GM12878 (cell line): Measurements from ENCODE around the gene CACNG5. TPM values are rescaled to one million over a fixed set of nuclear protein-coding genes. Genes with fewer than 3 reads are reported as not detected.

ENCODE experiments used
- ATAC-seq: fragments of 200-7000 bp; cut with Tn5 transposase; 3 replicates; pipeline ENCODE4 v1.9.1; 2020; ENCODE audit warnings: mild to moderate bottlenecking, moderate library complexity
- BruUV-seq: library from RNA; stranded (reverse); fragments of 400-500 nt; replicated peaks from 2 replicates; lab custom pipeline; 2021; lab: Mats Ljungman, UMichigan
- CTCF ChIA-PET: fragments of 300-600 bp; sonication (Branson Sonifier 250); formaldehyde crosslinking; extraction: SDS; loops from one replicate; lab custom pipeline; 2021; ENCODE audit warnings: inconsistent platforms; lab: Yijun Ruan, JAX
- POLR2A ChIA-PET: fragments of 350-600 bp; formaldehyde crosslinking; extraction: SDS; loops from one replicate; lab custom pipeline; 2021; ENCODE audit warnings: inconsistent platforms; lab: Charles Lee
- RAD21 ChIA-PET: fragments of 300-600 bp; sonication (Branson Sonifier 250); formaldehyde crosslinking; loops from one replicate; lab custom pipeline; 2023; ENCODE audit warnings: antibody characterized with exemption; ENCODE audit not compliant: unreplicated experiment; lab: Charles Lee
- SMC1A ChIA-PET: fragments of 300-600 bp; sonication (Branson Sonifier 250); formaldehyde crosslinking; loops from one replicate; lab custom pipeline; 2023; ENCODE audit not compliant: unreplicated experiment, uncharacterized antibody; lab: Charles Lee
- DNase-seq: peaks from one replicate; pipeline ENCODE4 v3.0.0-alpha.2; 2011; ENCODE audit warnings: low read depth, low spot score
- FAIRE-seq: peaks from 3 replicates; lab custom pipeline; 2011; peaks lifted over from hg19 to GRCh38; lab: Jason Lieb, UNC
- H2AFZ ChIP-seq: 2 replicates; pipeline ENCODE4 v1.6.0; 2011; ENCODE audit warnings: low read depth, low read length, control low read depth; ENCODE audit not compliant: control insufficient read depth
- H3K27ac ChIP-seq: 2 replicates; pipeline ENCODE4 v1.5.1; 2011; ENCODE audit warnings: control low read depth; ENCODE audit not compliant: control insufficient read depth, insufficient read depth
- H3K27me3 ChIP-seq, 2 experiments: replicated peaks in 1 of 2; 2 replicates each; pipeline versions ENCODE4 v1.6.0 to v1.6.1; 2011; ENCODE audit warnings: low read length in 1 of 2; ENCODE audit not compliant: control insufficient read depth in 2 of 2, insufficient read depth in 2 of 2
- H3K36me3 ChIP-seq, 2 experiments: 2 replicates each; pipeline ENCODE4 v1.5.1; 2011; ENCODE audit warnings: low read length in 1 of 2; ENCODE audit not compliant: control insufficient read depth in 2 of 2, insufficient read depth in 2 of 2
- H3K4me1 ChIP-seq: 2 replicates; pipeline ENCODE4 v1.6.1; 2011; ENCODE audit warnings: mild to moderate bottlenecking, low read length, moderate library complexity, mixed read lengths; ENCODE audit not compliant: control insufficient read depth, insufficient read depth
- H3K4me2 ChIP-seq: 2 replicates; pipeline ENCODE4 v1.6.0; 2011; ENCODE audit warnings: control low read depth; ENCODE audit not compliant: control insufficient read depth, insufficient read depth
- H3K4me3 ChIP-seq: fragments of 200-600 bp; sonication (generic); 2 replicates; pipeline ENCODE4 v1.5.1; 2016
- H3K79me2 ChIP-seq: 2 replicates; pipeline ENCODE4 v1.6.0; 2011; ENCODE audit warnings: low read length; ENCODE audit not compliant: control insufficient read depth, insufficient read depth
- H3K9ac ChIP-seq: 2 replicates; pipeline ENCODE4 v1.8.0; 2011; ENCODE audit warnings: low read length, control low read depth, mixed read lengths; ENCODE audit not compliant: control insufficient read depth, insufficient read depth
- H3K9me3 ChIP-seq: replicated peaks from 3 replicates; pipeline ENCODE4 v1.5.1; 2011; ENCODE audit warnings: mild to moderate bottlenecking, low read length; ENCODE audit not compliant: control insufficient read depth, insufficient read depth
- H4K20me1 ChIP-seq: 2 replicates; pipeline ENCODE4 v1.6.0; 2011; ENCODE audit not compliant: control insufficient read depth, insufficient read depth
- ATF2 ChIP-seq: IDR thresholded peaks from 2 replicates; pipeline ENCODE4 v1.6.1; 2012; ENCODE audit warnings: low read length, inconsistent platforms
- EP300 ChIP-seq, 2 experiments: fragments of 150-350 bp in 1 of 2; IDR thresholded peaks; 2 replicates each; pipeline ENCODE4 v1.6.1; 2011 to 2012; ENCODE audit warnings: low read depth in 2 of 2, low read length in 2 of 2, borderline replicate concordance in 1 of 2, improper control_type of control experiment in 1 of 2, inconsistent platforms in 1 of 2; ENCODE audit not compliant: control insufficient read depth in 1 of 2
- HDAC2 ChIP-seq: fragments of 200-600 bp; sonication (generic); IDR thresholded peaks from 2 replicates; pipeline ENCODE4 v1.6.1; 2017
- KLF5 ChIP-seq: fragments of 450-650 bp; IDR thresholded peaks from 2 replicates; pipeline ENCODE4 v1.6.1; 2014; ENCODE audit warnings: mild to moderate bottlenecking; ENCODE audit not compliant: partially characterized antibody
- MYB ChIP-seq: fragments of 150-350 bp; IDR thresholded peaks from 2 replicates; pipeline ENCODE4 v1.6.1; 2014; ENCODE audit warnings: mild to moderate bottlenecking, low read depth, low read length, borderline replicate concordance
- MYC ChIP-seq: IDR thresholded peaks from 2 replicates; pipeline ENCODE4 v1.6.1; 2011; ENCODE audit warnings: mild to moderate bottlenecking, low read length, moderate library complexity, inconsistent platforms; ENCODE audit not compliant: insufficient read depth, insufficient replicate concordance, insufficient read length, severe bottlenecking
- NBN ChIP-seq: fragments of 450-650 bp; IDR thresholded peaks from 2 replicates; pipeline ENCODE4 v1.6.1; 2016
- POLR2A ChIP-seq: IDR thresholded peaks from 2 replicates; pipeline ENCODE4 v1.6.1; 2011; ENCODE audit warnings: low read depth, mild to moderate bottlenecking, low read length
- RAD51 ChIP-seq: fragments of 450-650 bp; IDR thresholded peaks from 2 replicates; pipeline ENCODE4 v1.6.1; 2016; ENCODE audit warnings: moderate library complexity, mild to moderate bottlenecking, inconsistent platforms
- SIX5 ChIP-seq: IDR thresholded peaks from 2 replicates; pipeline ENCODE4 v1.6.1; 2011; ENCODE audit warnings: mild to moderate bottlenecking, low read depth, low read length, moderate library complexity; ENCODE audit not compliant: severe bottlenecking
- SMAD1 ChIP-seq: fragments of 450-650 bp; IDR thresholded peaks from 2 replicates; pipeline ENCODE4 v1.6.1; 2018; ENCODE audit warnings: mild to moderate bottlenecking, low read depth; ENCODE audit not compliant: partially characterized antibody
- SREBF2 ChIP-seq: IDR thresholded peaks from 2 replicates; pipeline ENCODE4 v1.6.1; 2012; ENCODE audit warnings: mild to moderate bottlenecking, low read length
- TAF1 ChIP-seq: IDR thresholded peaks from 2 replicates; pipeline ENCODE4 v1.6.1; 2011; ENCODE audit warnings: mild to moderate bottlenecking, low read depth, low read length, borderline replicate concordance
- ZNF274 ChIP-seq: IDR thresholded peaks from one replicate; pipeline ENCODE4 v1.8.0; 2011; ENCODE audit not compliant: insufficient read length, insufficient read depth
- WGBS: methylation state at CpG from one replicate; pipeline ENCODE4 v1.1.6; 2016; ENCODE audit warnings: low lambda C conversion rate; ENCODE audit not compliant: insufficient replicate concordance, insufficient coverage; ENCODE audit errors: missing lambda C conversion rate; 5-methylcytosine and 5-hydroxymethylcytosine counted together
- in situ Hi-C: fragments of 300-500 bp; cut with MboI; formaldehyde crosslinking; loops from 9 replicates; pipeline ENCODE4 v1.14.3; 2018; ENCODE audit warnings: mixed read lengths
- intact Hi-C: fragments of 100-400 bp; cut with micrococcal nuclease; formaldehyde crosslinking; loops from one replicate; pipeline ENCODE4 v1.14.2; 2022; ENCODE audit not compliant: unreplicated experiment
- polyA plus RNA-seq, 11 experiments: library from polyadenylated mRNA; depleted of rRNA in 4 of 11; unstranded in 6 of 11; stranded (reverse) in 5 of 11; fragments of >200 nt; fragmentation: Nextera tagmentation in 4 of 11; fragmentation: Illumina TruSeq in 1 of 11; extraction: Ambion mirVana in 4 of 11; extraction: Trizol in 1 of 11; gene quantifications; 1 replicate in 1 of 11; 2 replicates in 10 of 11; pipeline versions ENCODE4 v1.2.1 to v1.2.3, GENCODE V29; 2011 to 2016; ENCODE audit warnings: inconsistent platforms in 2 of 11, missing spikeins in 2 of 11, low read depth in 1 of 11
- total RNA-seq, 4 experiments: library from RNA; depleted of rRNA in 3 of 4; stranded (reverse); fragments of >200 nt in 3 of 4; fragmentation: Illumina TruSeq in 1 of 4; extraction: Trizol in 1 of 4; gene quantifications; 2 replicates each; pipeline versions ENCODE4 v1.2.1 to v1.2.3, GENCODE V29; 2013 to 2021
- TF ChIP-seq, protein P1 (sequence below), 3 experiments: IDR thresholded peaks in 2 of 3; conservative IDR thresholded peaks in 1 of 3; 2 replicates each; pipeline ENCODE4 v1.5.1; 2011; ENCODE audit warnings: low read depth in 3 of 3, low read length in 3 of 3, mild to moderate bottlenecking in 3 of 3, control low read depth in 2 of 3, moderate library complexity in 2 of 3, inconsistent platforms in 1 of 3, mixed read lengths in 1 of 3; ENCODE audit not compliant: control insufficient read depth in 2 of 3, insufficient read depth in 1 of 3; ENCODE audit errors: extremely low read depth in 1 of 3
- TF ChIP-seq, protein P2 (sequence below): fragments of 450-650 bp; IDR thresholded peaks from 2 replicates; pipeline ENCODE4 v1.6.1; 2016; ENCODE audit warnings: mild to moderate bottlenecking, moderate library complexity, borderline replicate concordance

Gene CACNG5
- total and polyA plus RNA-seq, 10 of the 15 experiments (the other 5 are each of a cell fraction or from before 2014, with no cell fraction given): not detected

DNA sequence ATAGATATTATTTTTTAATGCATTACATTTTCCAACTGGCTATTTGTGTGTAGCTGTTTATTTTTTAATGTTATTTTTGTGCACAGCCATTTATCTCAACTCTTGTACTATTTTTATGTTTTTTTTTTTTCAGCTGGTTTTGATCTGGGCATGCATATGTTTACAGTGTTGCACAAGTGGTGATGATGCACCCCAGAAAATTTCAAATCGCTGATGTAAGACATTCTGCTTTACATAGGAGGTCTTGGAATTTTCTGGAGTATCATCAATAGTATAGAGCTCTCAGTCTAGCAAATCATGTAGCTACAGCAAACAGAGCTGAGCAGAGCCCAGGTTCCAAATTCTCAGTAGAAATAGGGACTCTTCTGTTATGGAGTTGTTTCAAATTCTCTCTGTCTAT is 30.2 kb downstream of the CACNG5 start:
- RAD21 ChIA-PET: no interaction called here
- CTCF ChIA-PET: no interaction called here
- SMC1A ChIA-PET: no interaction called here
- 0% methylated on average over 1 of the region's 1 CpG for WGBS
- H3K9me3 ChIP-seq: no peaks in the 10 kb centered on the region; the same call in 2 of the 3 replicates
- POLR2A ChIA-PET: interaction anchor here (0.6 kb wide), 1 partner anchor 430 kb away, joined by 3 read pairs; no protein-coding TSS in a partner anchor
- no peak overlapping the region for H3K9ac ChIP-seq
- H3K27ac ChIP-seq: no peak overlapping the region
- no peaks in the 10 kb centered on the region for H3K36me3 ChIP-seq
- no peaks in the 10 kb centered on the region for H3K4me1 ChIP-seq
- DNase-seq: no peak
- FAIRE-seq: no peak
- no peak overlapping the region for H2AFZ ChIP-seq
- H3K27me3 ChIP-seq: no peaks in the 10 kb centered on the region
- in situ Hi-C loops (no loop called here), intact Hi-C loops (no loop called here)
- H3K4me2 ChIP-seq: no peak overlapping the region
- no peaks in the 10 kb centered on the region for H4K20me1 ChIP-seq
- BruUV-seq: no TSS peak
- H3K4me3 ChIP-seq: no peak overlapping the region
- no peak for ATAC-seq
- no peaks in the 10 kb centered on the region for H3K79me2 ChIP-seq
- no peak for TF ChIP-seq POLR2A
- TF ChIP-seq RAD51: no peak
- TF ChIP-seq EP300 (IDR thresholded peaks at IDR 0.05; ENCODE audit: borderline replicate concordance in 1 of 2, control insufficient read depth in 1 of 2, low read depth in 2 of 2, low read length in 2 of 2): no peak
- no peak for TF ChIP-seq SREBF2
- no peak for TF ChIP-seq ATF2
- no peak for TF ChIP-seq TAF1
- TF ChIP-seq MYC: no peak
- TF ChIP-seq, protein P1, sequence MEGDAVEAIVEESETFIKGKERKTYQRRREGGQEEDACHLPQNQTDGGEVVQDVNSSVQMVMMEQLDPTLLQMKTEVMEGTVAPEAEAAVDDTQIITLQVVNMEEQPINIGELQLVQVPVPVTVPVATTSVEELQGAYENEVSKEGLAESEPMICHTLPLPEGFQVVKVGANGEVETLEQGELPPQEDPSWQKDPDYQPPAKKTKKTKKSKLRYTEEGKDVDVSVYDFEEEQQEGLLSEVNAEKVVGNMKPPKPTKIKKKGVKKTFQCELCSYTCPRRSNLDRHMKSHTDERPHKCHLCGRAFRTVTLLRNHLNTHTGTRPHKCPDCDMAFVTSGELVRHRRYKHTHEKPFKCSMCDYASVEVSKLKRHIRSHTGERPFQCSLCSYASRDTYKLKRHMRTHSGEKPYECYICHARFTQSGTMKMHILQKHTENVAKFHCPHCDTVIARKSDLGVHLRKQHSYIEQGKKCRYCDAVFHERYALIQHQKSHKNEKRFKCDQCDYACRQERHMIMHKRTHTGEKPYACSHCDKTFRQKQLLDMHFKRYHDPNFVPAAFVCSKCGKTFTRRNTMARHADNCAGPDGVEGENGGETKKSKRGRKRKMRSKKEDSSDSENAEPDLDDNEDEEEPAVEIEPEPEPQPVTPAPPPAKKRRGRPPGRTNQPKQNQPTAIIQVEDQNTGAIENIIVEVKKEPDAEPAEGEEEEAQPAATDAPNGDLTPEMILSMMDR (IDR thresholded peaks at IDR 0.05 in 2 of 3, conservative IDR thresholded peaks at IDR 0.05 in 1 of 3; ENCODE audit: control insufficient read depth in 2 of 3, extremely low read depth in 1 of 3, insufficient read depth in 1 of 3, low read depth in 3 of 3, low read length in 3 of 3): no peak
- TF ChIP-seq HDAC2: no peak
- no peak for TF ChIP-seq NBN
- TF ChIP-seq SMAD1: no peak
- TF ChIP-seq ZNF274: no peak
- no peak for TF ChIP-seq MYB
- no peak for TF ChIP-seq KLF5
- no peak for TF ChIP-seq SIX5
- TF ChIP-seq, protein P2, sequence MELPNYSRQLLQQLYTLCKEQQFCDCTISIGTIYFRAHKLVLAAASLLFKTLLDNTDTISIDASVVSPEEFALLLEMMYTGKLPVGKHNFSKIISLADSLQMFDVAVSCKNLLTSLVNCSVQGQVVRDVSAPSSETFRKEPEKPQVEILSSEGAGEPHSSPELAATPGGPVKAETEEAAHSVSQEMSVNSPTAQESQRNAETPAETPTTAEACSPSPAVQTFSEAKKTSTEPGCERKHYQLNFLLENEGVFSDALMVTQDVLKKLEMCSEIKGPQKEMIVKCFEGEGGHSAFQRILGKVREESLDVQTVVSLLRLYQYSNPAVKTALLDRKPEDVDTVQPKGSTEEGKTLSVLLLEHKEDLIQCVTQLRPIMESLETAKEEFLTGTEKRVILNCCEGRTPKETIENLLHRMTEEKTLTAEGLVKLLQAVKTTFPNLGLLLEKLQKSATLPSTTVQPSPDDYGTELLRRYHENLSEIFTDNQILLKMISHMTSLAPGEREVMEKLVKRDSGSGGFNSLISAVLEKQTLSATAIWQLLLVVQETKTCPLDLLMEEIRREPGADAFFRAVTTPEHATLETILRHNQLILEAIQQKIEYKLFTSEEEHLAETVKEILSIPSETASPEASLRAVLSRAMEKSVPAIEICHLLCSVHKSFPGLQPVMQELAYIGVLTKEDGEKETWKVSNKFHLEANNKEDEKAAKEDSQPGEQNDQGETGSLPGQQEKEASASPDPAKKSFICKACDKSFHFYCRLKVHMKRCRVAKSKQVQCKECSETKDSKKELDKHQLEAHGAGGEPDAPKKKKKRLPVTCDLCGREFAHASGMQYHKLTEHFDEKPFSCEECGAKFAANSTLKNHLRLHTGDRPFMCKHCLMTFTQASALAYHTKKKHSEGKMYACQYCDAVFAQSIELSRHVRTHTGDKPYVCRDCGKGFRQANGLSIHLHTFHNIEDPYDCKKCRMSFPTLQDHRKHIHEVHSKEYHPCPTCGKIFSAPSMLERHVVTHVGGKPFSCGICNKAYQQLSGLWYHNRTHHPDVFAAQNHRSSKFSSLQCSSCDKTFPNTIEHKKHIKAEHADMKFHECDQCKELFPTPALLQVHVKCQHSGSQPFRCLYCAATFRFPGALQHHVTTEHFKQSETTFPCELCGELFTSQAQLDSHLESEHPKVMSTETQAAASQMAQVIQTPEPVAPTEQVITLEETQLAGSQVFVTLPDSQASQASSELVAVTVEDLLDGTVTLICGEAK: no peak
